Tibial artery (tissue), 4 donors: ENCODE measurements around the gene RRP1.

ENCODE experiments used
- DNase-seq, 2 donors: peaks; one replicate each; pipeline ENCODE4 v3.0.0-alpha.2; 2019
- H3K27ac ChIP-seq, 2 donors: fragments of 200-600 bp; sonication (generic) in 1 of 2; 1 replicate in 1 of 2; 2 replicates in 1 of 2; pipeline ENCODE4 v1.5.1; 2018 to 2019; ENCODE audit warnings: mild to moderate bottlenecking in 1 of 2
- H3K27me3 ChIP-seq, 2 donors: fragments of 200-600 bp; sonication (generic) in 1 of 2; one replicate each; pipeline versions ENCODE4 v1.5.1 to v1.6.0; 2016 to 2019
- H3K36me3 ChIP-seq, 3 donors: fragments of 200-600 bp; sonication (generic) in 2 of 3; one replicate each; pipeline ENCODE4 v1.5.1; 2016 to 2019; ENCODE audit warnings: mild to moderate bottlenecking in 2 of 3
- H3K4me1 ChIP-seq, 4 donors: fragments of 200-600 bp; sonication (generic) in 2 of 4; 1 replicate in 3 of 4; 2 replicates in 1 of 4; pipeline ENCODE4 v1.5.1; 2016 to 2019
- H3K4me3 ChIP-seq, 2 donors: fragments of 200-600 bp; sonication (generic) in 1 of 2; 1 replicate in 1 of 2; 2 replicates in 1 of 2; pipeline ENCODE4 v1.5.1; 2018 to 2019; ENCODE audit warnings: mild to moderate bottlenecking in 2 of 2
- H3K9me3 ChIP-seq, 3 donors: fragments of 200-600 bp; sonication (generic) in 1 of 3; one replicate each; pipeline ENCODE4 v1.5.1; 2016 to 2019
- intact Hi-C: fragments of 100-400 bp; cut with DNase I; formaldehyde crosslinking; loops from one replicate; pipeline ENCODE4 v1.15.0; 2023; ENCODE audit warnings: low total_unique reads
- TF ChIP-seq, protein P1 (sequence below), 2 experiments: fragments of 200-600 bp in 1 of 2; fragments of 450-650 bp in 1 of 2; IDR thresholded peaks; one replicate each; pipeline ENCODE4 v1.5.1; 2017 to 2019; ENCODE audit warnings: antibody characterized with exemption in 2 of 2, mild to moderate bottlenecking in 1 of 2, moderate library complexity in 1 of 2

The RRP1 gene

DNA sequence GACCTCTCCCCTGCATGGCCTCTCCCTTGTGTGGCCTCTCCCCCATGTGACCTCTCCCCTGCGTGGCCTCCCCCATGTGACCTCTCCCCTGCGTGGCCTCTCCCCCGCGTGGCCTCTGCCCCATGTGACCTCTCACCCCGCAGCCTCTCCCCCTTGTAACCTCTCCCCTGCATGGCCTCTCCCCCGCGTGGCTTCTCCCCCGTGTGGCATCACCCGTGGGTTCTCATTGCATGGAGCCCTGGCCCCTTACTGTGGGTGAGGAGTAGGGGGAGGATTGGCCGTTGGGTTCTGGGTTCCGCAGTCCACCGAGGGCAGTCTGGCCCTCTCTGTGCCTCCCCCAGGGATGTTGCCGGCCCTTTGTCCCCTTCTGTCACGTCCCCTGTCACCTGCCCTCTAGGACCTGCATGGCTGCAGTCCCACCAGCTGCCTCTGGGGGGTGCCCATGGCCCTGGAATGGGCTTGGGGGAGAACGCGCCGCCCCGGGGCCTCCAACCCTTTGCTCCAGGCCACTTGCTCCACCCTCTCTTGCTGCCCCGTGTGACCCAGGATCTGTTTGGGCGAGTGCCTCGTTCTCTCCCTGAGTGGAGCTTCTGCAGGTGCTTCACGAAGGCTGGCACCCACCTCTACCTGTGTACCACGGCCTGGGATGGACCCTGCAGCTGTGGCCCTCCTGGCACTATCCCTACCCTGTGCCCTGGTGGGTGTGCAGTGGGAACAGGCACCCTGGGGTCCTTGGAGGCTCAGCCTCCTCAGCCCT is 21.3 kb downstream of the RRP1 start:
- H3K9me3 ChIP-seq, result no peaks in the 10 kb centered on the region
- peaks cover 0 to 12% (median 9%) of the 10 kb centered on the region in 3 donors for H3K36me3 ChIP-seq
- peaks cover 0 to 10% of the 10 kb centered on the region in 2 donors for H3K27me3 ChIP-seq
- H3K4me1 ChIP-seq, result peaks cover 0 to 26% (median 13%) of the 10 kb centered on the region in 4 donors
- TF ChIP-seq, protein P1, sequence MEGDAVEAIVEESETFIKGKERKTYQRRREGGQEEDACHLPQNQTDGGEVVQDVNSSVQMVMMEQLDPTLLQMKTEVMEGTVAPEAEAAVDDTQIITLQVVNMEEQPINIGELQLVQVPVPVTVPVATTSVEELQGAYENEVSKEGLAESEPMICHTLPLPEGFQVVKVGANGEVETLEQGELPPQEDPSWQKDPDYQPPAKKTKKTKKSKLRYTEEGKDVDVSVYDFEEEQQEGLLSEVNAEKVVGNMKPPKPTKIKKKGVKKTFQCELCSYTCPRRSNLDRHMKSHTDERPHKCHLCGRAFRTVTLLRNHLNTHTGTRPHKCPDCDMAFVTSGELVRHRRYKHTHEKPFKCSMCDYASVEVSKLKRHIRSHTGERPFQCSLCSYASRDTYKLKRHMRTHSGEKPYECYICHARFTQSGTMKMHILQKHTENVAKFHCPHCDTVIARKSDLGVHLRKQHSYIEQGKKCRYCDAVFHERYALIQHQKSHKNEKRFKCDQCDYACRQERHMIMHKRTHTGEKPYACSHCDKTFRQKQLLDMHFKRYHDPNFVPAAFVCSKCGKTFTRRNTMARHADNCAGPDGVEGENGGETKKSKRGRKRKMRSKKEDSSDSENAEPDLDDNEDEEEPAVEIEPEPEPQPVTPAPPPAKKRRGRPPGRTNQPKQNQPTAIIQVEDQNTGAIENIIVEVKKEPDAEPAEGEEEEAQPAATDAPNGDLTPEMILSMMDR (IDR thresholded peaks at IDR 0.05), result peak; percentile 85 to 91
- no peak overlapping the region for H3K27ac ChIP-seq
- intact Hi-C loops, result loop anchor here (2.0 to 10.0 kb wide), 2 partner anchors 166 to 514 kb away; no protein-coding TSS in a partner anchor
- peak; percentile 78 to 84 for DNase-seq
- H3K4me3 ChIP-seq, result no peak overlapping the region

- Histone ChIP-seq H3K36me3 (peaks cover 0 to 9% (median 8%) of the 10 kb centered on the region in 3 donors), H3K9me3 (no peaks in the 10 kb centered on the region), H3K27ac (no peak overlapping the region), H3K4me1 (peaks cover 0 to 26% (median 13%) of the 10 kb centered on the region in 4 donors), H3K27me3 (peaks cover 0 to 10% of the 10 kb centered on the region in 2 donors), H3K4me3 (peak overlapping the region in 1 of 2 donors; percentile 32)
- DNase-seq, result no peak
- TF ChIP-seq, protein P1 (IDR thresholded peaks at IDR 0.05), result no peak
- intact Hi-C loops, result loop anchor here (2.0 to 10.0 kb wide), 2 partner anchors 165 to 513 kb away; no protein-coding TSS in a partner anchor
Observed at GRCh38 chr21:43811262-43812105, 22.1 kb downstream of the RRP1 start.

- peak in 1 of 2 donors; percentile 47 for DNase-seq
Observed at GRCh38 chr21:43812139-43812821, 22.9 kb downstream of the RRP1 start.

DNA sequence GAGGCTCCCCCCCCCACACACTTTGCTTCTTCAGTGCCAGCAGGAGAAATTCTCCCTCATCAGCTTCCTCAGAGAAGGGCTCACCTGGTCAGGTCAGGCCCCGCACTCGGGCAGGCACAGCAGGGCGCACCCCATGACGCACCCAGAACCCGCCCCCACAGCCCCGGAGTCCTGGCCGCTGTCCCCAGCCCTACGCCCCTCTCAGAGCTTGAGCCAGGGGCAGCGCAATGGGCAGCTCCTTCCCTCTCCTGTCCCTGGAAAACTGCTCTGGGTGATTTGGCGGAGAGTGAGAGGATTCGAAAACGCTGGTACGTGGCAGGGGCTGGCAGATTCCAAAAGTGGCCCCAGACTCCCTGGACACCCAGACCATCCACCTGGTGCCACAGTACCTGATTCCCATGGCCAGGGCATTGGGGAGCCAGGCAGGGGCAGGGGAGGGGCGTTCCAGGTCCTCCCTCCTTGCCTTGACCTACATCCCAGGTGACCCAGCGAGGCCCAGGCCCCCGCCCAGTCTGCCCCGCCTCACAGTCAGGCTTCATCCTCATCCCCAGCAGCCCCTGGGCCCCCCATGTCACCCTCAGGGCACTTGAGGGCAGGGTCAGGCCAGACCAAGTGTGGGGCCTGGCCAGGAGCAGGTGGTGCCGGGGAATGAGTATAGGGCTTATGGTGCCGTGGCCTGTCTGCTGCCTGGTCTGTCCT is 23.7 kb downstream of the RRP1 start:
- Histone ChIP-seq H3K9me3 (no peaks in the 10 kb centered on the region), H3K36me3 (peaks cover 0 to 9% (median 8%) of the 10 kb centered on the region in 3 donors), H3K4me1 (peaks cover 0 to 26% (median 13%) of the 10 kb centered on the region in 4 donors), H3K4me3 (no peak overlapping the region), H3K27me3 (peaks cover 0 to 10% of the 10 kb centered on the region in 2 donors), H3K27ac (no peak overlapping the region)
- intact Hi-C loops, result loop anchor here (10.0 kb wide), 1 partner anchor 512 kb away; no protein-coding TSS in a partner anchor
- no peak for DNase-seq
- TF ChIP-seq, protein P1 (IDR thresholded peaks at IDR 0.05), result no peak

More at GRCh38 chr21:43812139-43812821, 22.9 kb downstream of the RRP1 start:
- Histone ChIP-seq H3K36me3 (peaks cover 0 to 9% (median 8%) of the 10 kb centered on the region in 3 donors), H3K4me1 (peaks cover 0 to 26% (median 13%) of the 10 kb centered on the region in 4 donors), H3K4me3 (peak overlapping the region in 1 of 2 donors; percentile 32), H3K27ac (no peak overlapping the region), H3K9me3 (no peaks in the 10 kb centered on the region), H3K27me3 (peaks cover 0 to 10% of the 10 kb centered on the region in 2 donors)
- TF ChIP-seq, protein P1 (IDR thresholded peaks at IDR 0.05), result no peak
- intact Hi-C loops, result loop anchor here (10.0 kb wide), 1 partner anchor 513 kb away; no protein-coding TSS in a partner anchor
